Measurements from ENCODE around the gene IFI30. TPM values are rescaled to one million over a fixed set of nuclear protein-coding genes. Genes with fewer than 3 reads are reported as not detected.
A peak's percentile ranks its signal among the peaks of the same experiment; 100 is the strongest.

Gene IFI30
- total RNA-seq, 1 experiment from 2014 or later = not detected

- no peaks in the 10 kb centered on the region for H3K9me3 ChIP-seq (ENCODE audit: low read depth, low read length, poor library complexity, severe bottlenecking)
- TF ChIP-seq EZH2 (IDR thresholded peaks at IDR 0.05; ENCODE audit: borderline replicate concordance, low read depth, low read length, poor library complexity, severe bottlenecking) (no peak), CTCF (conservative IDR thresholded peaks at IDR 0.05; ENCODE audit: low read depth, low read length) (no peak)
- peaks cover 12% of the 10 kb centered on the region for H3K36me3 ChIP-seq (ENCODE audit: insufficient read depth, low read length, poor library complexity, severe bottlenecking)
- DNase-seq (ENCODE audit: low spot score) = no peak
- H3K4me3 ChIP-seq (ENCODE audit: low read depth, low read length, poor library complexity, severe bottlenecking) = peak overlapping the region; percentile 65
- H3K4me1 ChIP-seq (ENCODE audit: insufficient read depth, low read length, poor library complexity, severe bottlenecking) = peaks cover 15% of the 10 kb centered on the region
- intact Hi-C loops (cut with micrococcal nuclease; ENCODE audit: unreplicated experiment) = no loop called here
- ChIA-PET CTCF (interaction anchor here (1.5 kb wide), 1 partner anchor 85 kb away, joined by 12 read pairs; no protein-coding TSS in a partner anchor), POLR2A (ENCODE audit: low non-redundant PET) (interaction anchor here (0.7 kb wide), 1 partner anchor 909 kb away, joined by 3 read pairs; no protein-coding TSS in a partner anchor)
- H3K27ac ChIP-seq (ENCODE audit: low read depth, low read length, poor library complexity, severe bottlenecking) = peak overlapping the region; percentile 73
- no peaks in the 10 kb centered on the region for H3K27me3 ChIP-seq (replicated peaks; ENCODE audit: insufficient read depth, low read depth, low read length, poor library complexity)
- TSS peak; percentile 45 for BruUV-seq (replicated peaks)
Observed at GRCh38 chr19:18194181-18194530, 20.5 kb downstream of the IFI30 start.

GRCh38 chr19:18194554-18195238 is 21.1 kb downstream of the IFI30 start:
- Histone ChIP-seq H3K27me3 (replicated peaks; ENCODE audit: insufficient read depth, low read depth, low read length, poor library complexity) (no peaks in the 10 kb centered on the region), H3K9me3 (ENCODE audit: low read depth, low read length, poor library complexity, severe bottlenecking) (no peaks in the 10 kb centered on the region), H3K27ac (ENCODE audit: low read depth, low read length, poor library complexity, severe bottlenecking) (no peak overlapping the region), H3K4me3 (ENCODE audit: low read depth, low read length, poor library complexity, severe bottlenecking) (peak overlapping the region; percentile 65), H3K36me3 (ENCODE audit: insufficient read depth, low read length, poor library complexity, severe bottlenecking) (peaks cover 14% of the 10 kb centered on the region), H3K4me1 (ENCODE audit: insufficient read depth, low read length, poor library complexity, severe bottlenecking) (peaks cover 15% of the 10 kb centered on the region)
- BruUV-seq (replicated peaks) = no TSS peak
- POLR2A ChIA-PET (ENCODE audit: low non-redundant PET) = interaction anchor here (0.6 to 0.7 kb wide), 2 partner anchors 55 to 909 kb away, joined by 3 to 7 read pairs; no protein-coding TSS in a partner anchor
- TF ChIP-seq CTCF (conservative IDR thresholded peaks at IDR 0.05; ENCODE audit: low read depth, low read length) = no peak
- no peak for TF ChIP-seq EZH2 (IDR thresholded peaks at IDR 0.05; ENCODE audit: borderline replicate concordance, low read depth, low read length, poor library complexity, severe bottlenecking)
- intact Hi-C loops (cut with micrococcal nuclease; ENCODE audit: unreplicated experiment) = no loop called here
- DNase-seq (ENCODE audit: low spot score) = peak; percentile 45
- CTCF ChIA-PET = interaction anchor here (0.6 to 1.5 kb wide), 3 partner anchors 59 to 279 kb away, joined by 4 to 12 read pairs (median 5); no protein-coding TSS in a partner anchor

GRCh38 chr19:18196511-18196845 is 22.9 kb downstream of the IFI30 start:
- Histone ChIP-seq H3K27ac (ENCODE audit: low read depth, low read length, poor library complexity, severe bottlenecking) (no peak overlapping the region), H3K4me1 (ENCODE audit: insufficient read depth, low read length, poor library complexity, severe bottlenecking) (peaks cover 15% of the 10 kb centered on the region), H3K4me3 (ENCODE audit: low read depth, low read length, poor library complexity, severe bottlenecking) (no peak overlapping the region), H3K36me3 (ENCODE audit: insufficient read depth, low read length, poor library complexity, severe bottlenecking) (peaks cover 14% of the 10 kb centered on the region), H3K9me3 (ENCODE audit: low read depth, low read length, poor library complexity, severe bottlenecking) (no peaks in the 10 kb centered on the region), H3K27me3 (replicated peaks; ENCODE audit: insufficient read depth, low read depth, low read length, poor library complexity) (no peaks in the 10 kb centered on the region)
- CTCF ChIA-PET = no interaction called here
- no peak for DNase-seq (ENCODE audit: low spot score)
- TF ChIP-seq EZH2 (IDR thresholded peaks at IDR 0.05; ENCODE audit: borderline replicate concordance, low read depth, low read length, poor library complexity, severe bottlenecking) (no peak), CTCF (conservative IDR thresholded peaks at IDR 0.05; ENCODE audit: low read depth, low read length) (no peak)
- POLR2A ChIA-PET (ENCODE audit: low non-redundant PET) = no interaction called here
- no TSS peak for BruUV-seq (replicated peaks)
- intact Hi-C loops (cut with micrococcal nuclease; ENCODE audit: unreplicated experiment) = no loop called here
